ENCODE results near the gene PBX3. TPM values are rescaled to one million over a fixed set of nuclear protein-coding genes. Genes with fewer than 3 reads are reported as not detected.

The PBX3 gene
- total RNA-seq, 1 donor from 2014 or later, result 74.2 TPM

- H3K9me3 Mint-ChIP-seq, result no peaks in the 10 kb centered on the region
- peak overlapping the region; percentile 93 for H3K4me3 Mint-ChIP-seq
- no peak for TF ChIP-seq CTCF (IDR thresholded peaks at IDR 0.05; ENCODE audit: unreplicated experiment)
- H3K27ac Mint-ChIP-seq, result peak overlapping the region; percentile 94
- H3K4me1 Mint-ChIP-seq, result peaks cover 42% of the 10 kb centered on the region
- DNase-seq (ENCODE audit: low spot score in 2 of 2, unreplicated experiment in 2 of 2), result no peak
- peaks cover 2% of the 10 kb centered on the region for H3K36me3 Mint-ChIP-seq
- H3K27me3 Mint-ChIP-seq (ENCODE audit: low read depth), result no peaks in the 10 kb centered on the region
Observed at GRCh38 chr9:125748446-125749099, 1.4 kb downstream of the PBX3 start.

- Mint-ChIP-seq H3K4me1 (peaks cover 45% of the 10 kb centered on the region), H3K27me3 (ENCODE audit: low read depth) (no peaks in the 10 kb centered on the region), H3K4me3 (peak overlapping the region; percentile 93), H3K27ac (peak overlapping the region; percentile 79), H3K9me3 (no peaks in the 10 kb centered on the region), H3K36me3 (peaks cover 2% of the 10 kb centered on the region)
- DNase-seq (ENCODE audit: low spot score in 2 of 2, unreplicated experiment in 2 of 2), result no peak
- TF ChIP-seq CTCF (IDR thresholded peaks at IDR 0.05; ENCODE audit: unreplicated experiment), result no peak
Observed at GRCh38 chr9:125749287-125749935, 2.2 kb downstream of the PBX3 start.

GRCh38 chr9:125749951-125750626 is 2.9 kb downstream of the PBX3 start:
- Mint-ChIP-seq H3K4me1 (peaks cover 46% of the 10 kb centered on the region), H3K27me3 (ENCODE audit: low read depth) (no peaks in the 10 kb centered on the region), H3K27ac (no peak overlapping the region), H3K36me3 (peaks cover 2% of the 10 kb centered on the region), H3K9me3 (no peaks in the 10 kb centered on the region), H3K4me3 (peak overlapping the region; percentile 93)
- DNase-seq (ENCODE audit: low spot score in 2 of 2, unreplicated experiment in 2 of 2), result no peak
- TF ChIP-seq CTCF (IDR thresholded peaks at IDR 0.05; ENCODE audit: unreplicated experiment), result no peak

GRCh38 chr9:125750627-125751011 is 3.4 kb downstream of the PBX3 start:
- Mint-ChIP-seq H3K4me3 (peak overlapping the region; percentile 93), H3K9me3 (no peaks in the 10 kb centered on the region), H3K36me3 (peaks cover 2% of the 10 kb centered on the region), H3K27me3 (ENCODE audit: low read depth) (no peaks in the 10 kb centered on the region), H3K4me1 (peaks cover 50% of the 10 kb centered on the region), H3K27ac (no peak overlapping the region)
- TF ChIP-seq CTCF (IDR thresholded peaks at IDR 0.05; ENCODE audit: unreplicated experiment), result no peak
- DNase-seq (ENCODE audit: low spot score in 2 of 2, unreplicated experiment in 2 of 2), result no peak

GRCh38 chr9:125752070-125752628 is 5.0 kb downstream of the PBX3 start:
- peaks cover 57% of the 10 kb centered on the region for H3K4me1 Mint-ChIP-seq
- peak overlapping the region; percentile 35 for H3K27ac Mint-ChIP-seq

More at GRCh38 chr9:125752070-125752628, 5.0 kb downstream of the PBX3 start:
- H3K27me3 Mint-ChIP-seq (ENCODE audit: low read depth), result no peaks in the 10 kb centered on the region
- H3K36me3 Mint-ChIP-seq, result peaks cover 5% of the 10 kb centered on the region
- no peak for DNase-seq (ENCODE audit: low spot score in 2 of 2, unreplicated experiment in 2 of 2)
- TF ChIP-seq CTCF (IDR thresholded peaks at IDR 0.05; ENCODE audit: unreplicated experiment), result no peak
- H3K9me3 Mint-ChIP-seq, result no peaks in the 10 kb centered on the region
- peak overlapping the region; percentile 13 for H3K4me3 Mint-ChIP-seq

Measured in mesothelial cell of epicardium (in vitro differentiated cells).